HepG2 (cell line): Measurements from ENCODE around the gene CYSLTR1. TPM values are rescaled to one million over a fixed set of nuclear protein-coding genes. Genes with fewer than 3 reads are reported as not detected.

ENCODE experiments used
- NCOA5 ChIP-seq: sonication (generic); formaldehyde crosslinking; IDR thresholded peaks from 2 replicates; pipeline ENCODE4 v1.4.0; 2020; ENCODE audit warnings: missing genetic modification reagents
- RORA ChIP-seq: sonication (generic); formaldehyde crosslinking; IDR thresholded peaks from 2 replicates; pipeline ENCODE4 v1.5.0; 2020; ENCODE audit warnings: mild to moderate bottlenecking, missing genetic modification reagents, moderate library complexity
- ZNF672 ChIP-seq: sonication (generic); formaldehyde crosslinking; IDR thresholded peaks from 2 replicates; pipeline ENCODE4 v1.8.1; 2022; ENCODE audit warnings: missing genetic modification reagents
- polyA plus RNA-seq, 8 experiments: library from polyadenylated mRNA; depleted of rRNA in 3 of 8; stranded (reverse) in 7 of 8; unstranded in 1 of 8; fragments of >200 nt; fragmentation: Illumina TruSeq in 4 of 8; extraction: Trizol in 4 of 8; gene quantifications; 2 replicates each; pipeline versions ENCODE4 v1.2.1 to v1.2.3, GENCODE V29; 2011 to 2016; ENCODE audit warnings: low read depth in 4 of 8, missing spikeins in 1 of 8, mixed read lengths in 1 of 8; ENCODE audit not compliant: insufficient read depth in 1 of 8
- total RNA-seq, 5 experiments: library from RNA; depleted of rRNA; stranded (reverse); fragments of >200 nt; fragmentation: Illumina TruSeq; extraction: Trizol; gene quantifications; 2 replicates each; pipeline ENCODE4 v1.2.3, GENCODE V29; 2016; ENCODE audit warnings: low read depth in 1 of 5
- TF ChIP-seq, protein P1 (sequence below): sonication (generic); formaldehyde crosslinking; IDR thresholded peaks from 2 replicates; pipeline ENCODE4 v1.4.0; 2020; ENCODE audit warnings: mild to moderate bottlenecking, missing genetic modification reagents
- TF ChIP-seq, protein P2 (sequence below): sonication (generic); formaldehyde crosslinking; IDR thresholded peaks from 2 replicates; pipeline ENCODE4 v1.9.0; 2021; ENCODE audit warnings: missing genetic modification reagents, borderline replicate concordance
- TF ChIP-seq, protein P3 (sequence below): sonication (generic); formaldehyde crosslinking; IDR thresholded peaks from 2 replicates; pipeline ENCODE4 v1.5.1; 2020; ENCODE audit warnings: mild to moderate bottlenecking, missing genetic modification reagents, borderline replicate concordance
- TF ChIP-seq, protein P4 (sequence below): sonication (generic); formaldehyde crosslinking; IDR thresholded peaks from 2 replicates; pipeline ENCODE4 v1.4.0; 2020; ENCODE audit warnings: low read depth, mild to moderate bottlenecking, missing genetic modification reagents

CYSLTR1 gene
- total and polyA plus RNA-seq, 2 of the 13 experiments (the other 11 are each of a cell fraction or from before 2014, with no cell fraction given): not detected

DNA sequence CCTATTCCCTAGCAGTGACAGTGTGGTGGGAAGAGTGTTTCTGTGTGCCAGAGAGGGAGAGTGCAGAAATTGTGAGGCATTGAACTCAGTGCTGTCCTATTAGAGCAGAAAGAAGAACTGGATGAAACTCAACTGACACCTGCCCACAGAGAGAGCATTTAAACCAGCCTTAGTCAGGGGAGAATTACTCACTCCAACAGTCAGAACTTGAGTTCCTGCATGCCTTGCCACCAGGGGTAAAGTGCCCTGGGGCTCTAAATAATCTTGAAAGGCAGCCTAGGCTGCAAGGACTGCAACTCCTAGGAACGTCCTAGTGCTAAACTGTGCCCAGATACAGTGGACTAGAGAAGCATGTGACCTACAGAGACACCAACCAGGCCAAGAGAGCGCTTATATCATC is 12.8 kb downstream of the CYSLTR1 start (continued):
- TF ChIP-seq, protein P1, sequence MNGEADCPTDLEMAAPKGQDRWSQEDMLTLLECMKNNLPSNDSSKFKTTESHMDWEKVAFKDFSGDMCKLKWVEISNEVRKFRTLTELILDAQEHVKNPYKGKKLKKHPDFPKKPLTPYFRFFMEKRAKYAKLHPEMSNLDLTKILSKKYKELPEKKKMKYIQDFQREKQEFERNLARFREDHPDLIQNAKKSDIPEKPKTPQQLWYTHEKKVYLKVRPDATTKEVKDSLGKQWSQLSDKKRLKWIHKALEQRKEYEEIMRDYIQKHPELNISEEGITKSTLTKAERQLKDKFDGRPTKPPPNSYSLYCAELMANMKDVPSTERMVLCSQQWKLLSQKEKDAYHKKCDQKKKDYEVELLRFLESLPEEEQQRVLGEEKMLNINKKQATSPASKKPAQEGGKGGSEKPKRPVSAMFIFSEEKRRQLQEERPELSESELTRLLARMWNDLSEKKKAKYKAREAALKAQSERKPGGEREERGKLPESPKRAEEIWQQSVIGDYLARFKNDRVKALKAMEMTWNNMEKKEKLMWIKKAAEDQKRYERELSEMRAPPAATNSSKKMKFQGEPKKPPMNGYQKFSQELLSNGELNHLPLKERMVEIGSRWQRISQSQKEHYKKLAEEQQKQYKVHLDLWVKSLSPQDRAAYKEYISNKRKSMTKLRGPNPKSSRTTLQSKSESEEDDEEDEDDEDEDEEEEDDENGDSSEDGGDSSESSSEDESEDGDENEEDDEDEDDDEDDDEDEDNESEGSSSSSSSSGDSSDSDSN (CRISPR knock-in tag): no peak
- TF ChIP-seq ZNF672 (CRISPR knock-in tag) (no peak), RORA (no peak), NCOA5 (no peak)
- TF ChIP-seq, protein P2, sequence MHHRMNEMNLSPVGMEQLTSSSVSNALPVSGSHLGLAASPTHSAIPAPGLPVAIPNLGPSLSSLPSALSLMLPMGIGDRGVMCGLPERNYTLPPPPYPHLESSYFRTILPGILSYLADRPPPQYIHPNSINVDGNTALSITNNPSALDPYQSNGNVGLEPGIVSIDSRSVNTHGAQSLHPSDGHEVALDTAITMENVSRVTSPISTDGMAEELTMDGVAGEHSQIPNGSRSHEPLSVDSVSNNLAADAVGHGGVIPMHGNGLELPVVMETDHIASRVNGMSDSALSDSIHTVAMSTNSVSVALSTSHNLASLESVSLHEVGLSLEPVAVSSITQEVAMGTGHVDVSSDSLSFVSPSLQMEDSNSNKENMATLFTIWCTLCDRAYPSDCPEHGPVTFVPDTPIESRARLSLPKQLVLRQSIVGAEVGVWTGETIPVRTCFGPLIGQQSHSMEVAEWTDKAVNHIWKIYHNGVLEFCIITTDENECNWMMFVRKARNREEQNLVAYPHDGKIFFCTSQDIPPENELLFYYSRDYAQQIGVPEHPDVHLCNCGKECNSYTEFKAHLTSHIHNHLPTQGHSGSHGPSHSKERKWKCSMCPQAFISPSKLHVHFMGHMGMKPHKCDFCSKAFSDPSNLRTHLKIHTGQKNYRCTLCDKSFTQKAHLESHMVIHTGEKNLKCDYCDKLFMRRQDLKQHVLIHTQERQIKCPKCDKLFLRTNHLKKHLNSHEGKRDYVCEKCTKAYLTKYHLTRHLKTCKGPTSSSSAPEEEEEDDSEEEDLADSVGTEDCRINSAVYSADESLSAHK (CRISPR knock-in tag): no peak
- TF ChIP-seq, protein P3, sequence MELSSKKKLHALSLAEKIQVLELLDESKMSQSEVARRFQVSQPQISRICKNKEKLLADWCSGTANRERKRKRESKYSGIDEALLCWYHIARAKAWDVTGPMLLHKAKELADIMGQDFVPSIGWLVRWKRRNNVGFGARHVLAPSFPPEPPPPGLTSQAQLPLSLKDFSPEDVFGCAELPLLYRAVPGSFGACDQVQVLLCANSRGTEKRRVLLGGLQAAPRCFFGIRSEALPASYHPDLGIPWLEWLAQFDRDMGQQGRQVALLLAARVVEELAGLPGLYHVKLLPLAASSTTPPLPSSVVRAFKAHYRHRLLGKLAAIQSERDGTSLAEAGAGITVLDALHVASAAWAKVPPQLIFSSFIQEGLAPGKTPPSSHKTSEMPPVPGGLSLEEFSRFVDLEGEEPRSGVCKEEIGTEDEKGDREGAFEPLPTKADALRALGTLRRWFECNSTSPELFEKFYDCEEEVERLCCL (CRISPR knock-in tag): no peak
- TF ChIP-seq, protein P4, sequence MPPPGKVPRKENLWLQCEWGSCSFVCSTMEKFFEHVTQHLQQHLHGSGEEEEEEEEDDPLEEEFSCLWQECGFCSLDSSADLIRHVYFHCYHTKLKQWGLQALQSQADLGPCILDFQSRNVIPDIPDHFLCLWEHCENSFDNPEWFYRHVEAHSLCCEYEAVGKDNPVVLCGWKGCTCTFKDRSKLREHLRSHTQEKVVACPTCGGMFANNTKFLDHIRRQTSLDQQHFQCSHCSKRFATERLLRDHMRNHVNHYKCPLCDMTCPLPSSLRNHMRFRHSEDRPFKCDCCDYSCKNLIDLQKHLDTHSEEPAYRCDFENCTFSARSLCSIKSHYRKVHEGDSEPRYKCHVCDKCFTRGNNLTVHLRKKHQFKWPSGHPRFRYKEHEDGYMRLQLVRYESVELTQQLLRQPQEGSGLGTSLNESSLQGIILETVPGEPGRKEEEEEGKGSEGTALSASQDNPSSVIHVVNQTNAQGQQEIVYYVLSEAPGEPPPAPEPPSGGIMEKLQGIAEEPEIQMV (CRISPR knock-in tag): no peak
